ENCODE data around the gene LENG8. TPM values are rescaled to one million over a fixed set of nuclear protein-coding genes. Genes with fewer than 3 reads are reported as not detected.

The LENG8 gene
- total RNA-seq, 1 experiment from 2014 or later, result 148 TPM

- Histone ChIP-seq H3K56ac (ENCODE audit: insufficient read length, low read depth, low read length) (no peak overlapping the region), H3K18ac (ENCODE audit: insufficient read length, low read depth, low read length) (peak overlapping the region; percentile 21), H3K79me1 (ENCODE audit: insufficient read depth, low read depth, low read length, poor library complexity, severe bottlenecking) (no peaks in the 10 kb centered on the region), H2BK20ac (ENCODE audit: low read depth, low read length, poor library complexity, severe bottlenecking) (peak overlapping the region; percentile 76), H2BK120ac (ENCODE audit: low read depth, low read length, poor library complexity, severe bottlenecking) (peak overlapping the region; percentile 15), H2AK5ac (ENCODE audit: insufficient read length, low read length) (no peak overlapping the region), H3K4ac (ENCODE audit: low read depth, low read length) (no peak overlapping the region), H4K8ac (replicated peaks; ENCODE audit: insufficient read length, low read depth, low read length) (no peak overlapping the region), H3K79me2 (ENCODE audit: insufficient read depth, low read length) (no peaks in the 10 kb centered on the region), H3K27me3 (ENCODE audit: insufficient read depth, low read length) (peaks cover 2% of the 10 kb centered on the region; the same call in 1 of the 2 replicates), H3K9ac (ENCODE audit: extremely low read depth, insufficient read length, low read length) (no peak overlapping the region), H3K9me3 (ENCODE audit: control insufficient read depth, low read depth, low read length) (no peaks in the 10 kb centered on the region), H3K23ac (ENCODE audit: insufficient read length, low read depth, low read length) (no peak overlapping the region), H4K91ac (ENCODE audit: insufficient read length, low read depth, low read length) (no peak overlapping the region), H3T11ph (ENCODE audit: low read length) (no peak overlapping the region), H3K14ac (ENCODE audit: insufficient read depth, low read length) (peak overlapping the region; percentile 70), H3K4me1 (ENCODE audit: insufficient read depth, low read length) (no peaks in the 10 kb centered on the region), H4K5ac (ENCODE audit: insufficient read length, low read depth, low read length) (no peak overlapping the region), H3K4me2 (ENCODE audit: insufficient read depth, insufficient read length, low read length) (peak overlapping the region; percentile 30), H2BK12ac (ENCODE audit: insufficient read length, low read depth, low read length) (no peak overlapping the region), H2BK15ac (ENCODE audit: low read depth, low read length) (no peak overlapping the region), H3K23me2 (ENCODE audit: insufficient read length, low read depth, low read length, poor library complexity, severe bottlenecking) (peaks cover 7% of the 10 kb centered on the region), H3K27ac (ENCODE audit: insufficient read length, low read depth, low read length) (no peak overlapping the region), H2AFZ (ENCODE audit: low read length) (no peak overlapping the region), H4K20me1 (ENCODE audit: control insufficient read depth, insufficient read depth, insufficient read length) (no peaks in the 10 kb centered on the region), H2BK5ac (ENCODE audit: insufficient read length, low read length) (no peak overlapping the region)
- Mint-ChIP-seq H3K36me3 (ENCODE audit: insufficient read depth in 1 of 3, low read depth in 3 of 3) (no peaks in the 10 kb centered on the region), H3K4me1 (peaks cover 15 to 25% of the 10 kb centered on the region in 2 experiments), H3K4me3 (peak overlapping the region; percentile 48 to 68), H3K27me3 (ENCODE audit: low read depth) (peaks cover 62% of the 10 kb centered on the region), H3K27ac (no peak overlapping the region), H3K9me3 (no peaks in the 10 kb centered on the region)
- no CpG with 5 or more reads among the region's 60 CpGs for WGBS (ENCODE audit: extremely low coverage, insufficient read length, low lambda C conversion rate)
- no peak for TF ChIP-seq CTCF (conservative IDR thresholded peaks at IDR 0.05)
- DNase-seq, result peak; percentile 45
Measured at GRCh38 chr19:54470991-54471782, 22.2 kb downstream of the LENG8 start.

All from H9 (cell line).